ENCODE measurements around the gene IGFBP5.

GRCh38 chr2:216730871-216731270 is 35.5 kb upstream of the IGFBP5 start:
- no peak for TF ChIP-seq EP300 (IDR thresholded peaks at IDR 0.05)
- no peak for TF ChIP-seq CTCF (IDR thresholded peaks at IDR 0.05)

Data from tibial nerve (tissue), 4 donors.